ENCODE data around the gene JAGN1.
A peak's percentile ranks its signal among the peaks of the same experiment; 100 is the strongest.

JAGN1 gene

DNA sequence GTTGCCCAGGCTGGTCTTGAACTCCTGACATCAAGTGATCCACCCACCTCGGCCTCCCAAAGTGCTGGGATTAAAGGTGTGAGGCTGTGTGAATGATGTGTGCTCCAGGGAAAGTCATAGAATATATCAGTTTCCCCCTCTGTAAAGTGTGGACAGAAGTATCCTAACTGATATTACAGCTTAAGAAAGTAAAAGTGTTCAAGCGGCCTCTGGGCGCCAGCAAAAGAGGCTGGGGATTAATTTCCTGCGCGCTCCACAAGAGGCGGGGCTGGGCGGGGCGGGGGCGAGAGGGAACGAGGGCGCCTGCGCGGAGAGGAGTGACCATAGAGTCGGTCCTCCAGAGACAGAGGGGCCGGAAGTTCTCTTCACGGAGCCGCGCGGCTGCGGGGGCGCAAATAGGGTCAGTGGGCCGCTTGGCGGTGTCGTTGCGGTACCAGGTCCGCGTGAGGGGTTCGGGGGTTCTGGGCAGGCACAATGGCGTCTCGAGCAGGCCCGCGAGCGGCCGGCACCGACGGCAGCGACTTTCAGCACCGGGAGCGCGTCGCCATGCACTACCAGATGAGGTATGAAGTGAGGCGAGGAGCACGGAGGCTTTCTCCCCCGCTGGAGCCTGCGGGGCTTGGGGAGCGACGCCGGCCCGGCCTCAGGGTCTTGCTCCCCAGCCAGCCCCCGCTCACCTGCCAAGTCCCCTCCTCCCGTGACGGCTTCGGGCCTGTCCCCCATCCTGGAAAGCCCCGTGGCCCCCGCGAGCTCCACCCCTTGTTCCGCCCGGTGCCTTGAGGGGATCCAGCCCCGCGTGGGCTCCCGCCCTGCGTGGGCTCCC is at the start of gene JAGN1:
JAGN1 (plus strand) TSS at position 362 of the 823 bp plus-strand sequence; CDS start at position 475, 113 bp downstream.
- H4K20me1 ChIP-seq (ENCODE audit: insufficient read depth, low read length), result peaks cover 14% of the 10 kb centered on the region
- H3K36me3 ChIP-seq (replicated peaks; ENCODE audit: low read depth, low read length), result peaks cover 24% of the 10 kb centered on the region

DNA sequence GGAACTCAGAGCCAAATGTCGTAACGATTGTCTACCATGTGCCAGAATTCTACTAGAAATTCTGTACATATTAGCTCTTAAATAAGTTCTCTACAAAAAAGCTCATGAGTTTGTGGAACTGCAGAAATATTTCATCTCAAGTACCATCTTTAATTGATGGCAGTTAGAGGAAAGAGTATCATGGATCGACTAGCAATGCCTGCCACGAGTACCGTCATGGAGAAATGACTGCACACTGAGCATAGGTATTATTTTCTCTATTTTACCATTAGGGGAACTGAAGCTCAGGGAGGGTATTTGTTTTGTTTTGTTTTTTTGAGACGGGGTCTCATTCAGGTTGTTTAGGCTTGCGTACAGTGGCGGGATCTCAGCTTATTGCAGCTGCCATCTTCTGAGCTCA is 49.4 kb upstream of the JAGN1 start:
- H3K4me3 ChIP-seq (ENCODE audit: low read length), result no peak overlapping the region
- H3K27ac ChIP-seq (ENCODE audit: low read length), result no peak overlapping the region
- peaks cover 22% of the 10 kb centered on the region for H3K36me3 ChIP-seq (replicated peaks; ENCODE audit: low read depth, low read length)

More for the DNA sequence above, at the start of gene JAGN1:
- H2AFZ ChIP-seq (ENCODE audit: low read depth, low read length), result peak within 1 kb of the TSS; percentile 89; the same call in 1 of the 2 replicates
- peak within 1 kb of the TSS; percentile 92 for H3K4me3 ChIP-seq (ENCODE audit: low read length)
- no peaks in the 10 kb centered on the region for H3K27me3 ChIP-seq (ENCODE audit: low read depth, low read length)
- H3K9me3 ChIP-seq (ENCODE audit: insufficient read depth, low read length), result no peaks in the 10 kb centered on the region
- peaks cover 8% of the 10 kb centered on the region for H3K4me1 ChIP-seq (ENCODE audit: low read length)
- TF ChIP-seq, protein P1, sequence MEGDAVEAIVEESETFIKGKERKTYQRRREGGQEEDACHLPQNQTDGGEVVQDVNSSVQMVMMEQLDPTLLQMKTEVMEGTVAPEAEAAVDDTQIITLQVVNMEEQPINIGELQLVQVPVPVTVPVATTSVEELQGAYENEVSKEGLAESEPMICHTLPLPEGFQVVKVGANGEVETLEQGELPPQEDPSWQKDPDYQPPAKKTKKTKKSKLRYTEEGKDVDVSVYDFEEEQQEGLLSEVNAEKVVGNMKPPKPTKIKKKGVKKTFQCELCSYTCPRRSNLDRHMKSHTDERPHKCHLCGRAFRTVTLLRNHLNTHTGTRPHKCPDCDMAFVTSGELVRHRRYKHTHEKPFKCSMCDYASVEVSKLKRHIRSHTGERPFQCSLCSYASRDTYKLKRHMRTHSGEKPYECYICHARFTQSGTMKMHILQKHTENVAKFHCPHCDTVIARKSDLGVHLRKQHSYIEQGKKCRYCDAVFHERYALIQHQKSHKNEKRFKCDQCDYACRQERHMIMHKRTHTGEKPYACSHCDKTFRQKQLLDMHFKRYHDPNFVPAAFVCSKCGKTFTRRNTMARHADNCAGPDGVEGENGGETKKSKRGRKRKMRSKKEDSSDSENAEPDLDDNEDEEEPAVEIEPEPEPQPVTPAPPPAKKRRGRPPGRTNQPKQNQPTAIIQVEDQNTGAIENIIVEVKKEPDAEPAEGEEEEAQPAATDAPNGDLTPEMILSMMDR (IDR thresholded peaks at IDR 0.05; ENCODE audit: low read depth, low read length), result no peak
- TF ChIP-seq EZH2phosphoT487 (IDR thresholded peaks at IDR 0.05; ENCODE audit: low read depth), result no peak
- H3K79me2 ChIP-seq (ENCODE audit: low read length), result peaks cover 45% of the 10 kb centered on the region
- H3K4me2 ChIP-seq (ENCODE audit: low read length), result peak within 1 kb of the TSS; percentile 80
- peak within 1 kb of the TSS; percentile 91 for H3K9ac ChIP-seq (ENCODE audit: low read length)
- H3K27ac ChIP-seq (ENCODE audit: low read length), result peak within 1 kb of the TSS; percentile 79

DNA sequence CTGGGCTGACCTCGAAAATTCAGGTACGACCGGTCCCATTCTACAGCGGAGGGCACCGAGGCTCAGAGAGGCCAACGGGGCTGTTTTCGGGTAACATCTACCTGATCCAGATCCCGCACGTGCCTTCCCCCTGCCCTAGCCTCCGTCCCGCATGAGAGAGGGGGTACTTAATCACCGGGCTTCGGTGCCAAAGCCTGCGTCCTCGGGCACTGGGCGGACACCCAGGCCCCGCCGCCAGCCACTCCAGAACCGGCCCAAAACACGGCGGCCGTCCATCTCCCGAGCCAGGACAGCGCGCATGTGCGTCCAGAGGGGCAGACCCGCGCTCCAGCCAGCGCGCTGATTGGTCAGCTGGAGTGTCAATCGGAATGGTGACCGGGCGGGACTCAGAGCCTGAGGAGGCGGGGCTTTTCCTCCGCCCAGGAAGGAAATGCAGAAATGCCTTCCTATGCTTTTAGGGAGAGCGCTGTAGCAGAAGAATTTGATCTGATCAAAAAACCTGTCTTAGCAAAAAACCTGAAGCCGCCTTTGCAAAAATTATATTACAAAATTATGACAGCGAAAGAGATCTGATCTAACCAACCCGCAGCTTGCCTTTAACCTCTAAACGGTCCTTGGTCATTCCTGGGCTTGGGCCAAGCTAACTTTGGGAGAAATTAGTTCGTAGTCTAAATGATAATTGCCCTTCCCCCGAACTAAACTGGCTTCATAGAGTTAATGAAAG is 46.5 kb upstream of the JAGN1 start, which contains the start of gene RPUSD3:
RPUSD3 (minus strand) TSS at position 294 of the 724 bp plus-strand sequence; CDS start at position 276, 18 bp downstream.
- Histone ChIP-seq H3K27me3 (ENCODE audit: low read depth, low read length) (no peaks in the 10 kb centered on the region), H3K79me2 (ENCODE audit: low read length) (peaks cover 16% of the 10 kb centered on the region), H3K9me3 (ENCODE audit: insufficient read depth, low read length) (no peaks in the 10 kb centered on the region), H3K4me3 (ENCODE audit: low read length) (peak within 1 kb of the TSS; percentile 98), H4K20me1 (ENCODE audit: insufficient read depth, low read length) (no peaks in the 10 kb centered on the region), H3K4me2 (ENCODE audit: low read length) (peak within 1 kb of the TSS; percentile 93), H2AFZ (ENCODE audit: low read depth, low read length) (peak within 1 kb of the TSS; percentile 76), H3K4me1 (ENCODE audit: low read length) (peaks cover 21% of the 10 kb centered on the region), H3K27ac (ENCODE audit: low read length) (peak within 1 kb of the TSS; percentile 27), H3K36me3 (replicated peaks; ENCODE audit: low read depth, low read length) (peaks cover 20% of the 10 kb centered on the region), H3K9ac (ENCODE audit: low read length) (peak within 1 kb of the TSS; percentile 85)
- TF ChIP-seq, protein P1 (IDR thresholded peaks at IDR 0.05; ENCODE audit: low read depth, low read length), result no peak
- TF ChIP-seq EZH2phosphoT487 (IDR thresholded peaks at IDR 0.05; ENCODE audit: low read depth), result no peak

More for the DNA sequence above, 49.4 kb upstream of the JAGN1 start:
- Histone ChIP-seq H3K4me2 (ENCODE audit: low read length) (no peak overlapping the region), H3K9ac (ENCODE audit: low read length) (no peak overlapping the region), H3K4me1 (ENCODE audit: low read length) (peaks cover 18% of the 10 kb centered on the region), H2AFZ (ENCODE audit: low read depth, low read length) (no peak overlapping the region), H3K9me3 (ENCODE audit: insufficient read depth, low read length) (no peaks in the 10 kb centered on the region), H3K27me3 (ENCODE audit: low read depth, low read length) (no peaks in the 10 kb centered on the region), H3K79me2 (ENCODE audit: low read length) (peaks cover 16% of the 10 kb centered on the region), H4K20me1 (ENCODE audit: insufficient read depth, low read length) (no peaks in the 10 kb centered on the region)
- TF ChIP-seq EZH2phosphoT487 (IDR thresholded peaks at IDR 0.05; ENCODE audit: low read depth), result no peak
- TF ChIP-seq, protein P1 (IDR thresholded peaks at IDR 0.05; ENCODE audit: low read depth, low read length), result no peak

DNA sequence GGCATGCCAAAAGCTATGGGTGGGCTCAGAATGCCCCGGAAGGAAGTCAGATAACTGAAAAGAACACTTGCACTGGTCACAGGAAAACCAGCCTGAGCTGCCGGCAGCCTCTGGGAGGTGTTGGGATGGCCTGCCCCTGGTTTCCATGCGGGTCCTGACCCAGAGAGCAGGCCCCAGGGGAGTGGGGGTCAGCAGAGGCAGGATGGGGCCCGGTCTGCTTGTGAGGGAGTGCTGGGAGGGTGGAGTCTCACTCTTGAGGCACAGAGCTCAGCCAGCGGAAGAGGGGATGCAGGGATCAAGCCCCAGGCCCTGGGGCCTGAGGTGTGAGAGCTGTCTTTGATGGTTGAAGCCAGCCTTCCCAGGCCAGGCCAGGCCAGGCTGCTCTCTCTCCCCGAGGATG is 44.2 kb upstream of the JAGN1 start:
- Histone ChIP-seq H3K4me2 (ENCODE audit: low read length) (no peak overlapping the region), H3K9me3 (ENCODE audit: insufficient read depth, low read length) (no peaks in the 10 kb centered on the region), H3K4me1 (ENCODE audit: low read length) (peaks cover 21% of the 10 kb centered on the region), H3K27ac (ENCODE audit: low read length) (no peak overlapping the region), H3K79me2 (ENCODE audit: low read length) (peaks cover 16% of the 10 kb centered on the region), H3K36me3 (replicated peaks; ENCODE audit: low read depth, low read length) (peaks cover 5% of the 10 kb centered on the region), H2AFZ (ENCODE audit: low read depth, low read length) (no peak overlapping the region), H3K27me3 (ENCODE audit: low read depth, low read length) (no peaks in the 10 kb centered on the region), H3K9ac (ENCODE audit: low read length) (no peak overlapping the region), H3K4me3 (ENCODE audit: low read length) (no peak overlapping the region), H4K20me1 (ENCODE audit: insufficient read depth, low read length) (no peaks in the 10 kb centered on the region)
- TF ChIP-seq, protein P1 (IDR thresholded peaks at IDR 0.05; ENCODE audit: low read depth, low read length), result no peak
- TF ChIP-seq EZH2phosphoT487 (IDR thresholded peaks at IDR 0.05; ENCODE audit: low read depth), result no peak
